NCI-H2171 (cell line): ENCODE data around the gene FGGY.
"Not testable (repeated sequence)": the region's sequence is repeated elsewhere in the genome, so short reads cannot be mapped to it uniquely, and the experiment has no call there.

Source experiments
- DNase-seq: peaks from one replicate; lab custom pipeline; 2025; lab: John Stamatoyannopoulos, UW

Gene FGGY

DNA sequence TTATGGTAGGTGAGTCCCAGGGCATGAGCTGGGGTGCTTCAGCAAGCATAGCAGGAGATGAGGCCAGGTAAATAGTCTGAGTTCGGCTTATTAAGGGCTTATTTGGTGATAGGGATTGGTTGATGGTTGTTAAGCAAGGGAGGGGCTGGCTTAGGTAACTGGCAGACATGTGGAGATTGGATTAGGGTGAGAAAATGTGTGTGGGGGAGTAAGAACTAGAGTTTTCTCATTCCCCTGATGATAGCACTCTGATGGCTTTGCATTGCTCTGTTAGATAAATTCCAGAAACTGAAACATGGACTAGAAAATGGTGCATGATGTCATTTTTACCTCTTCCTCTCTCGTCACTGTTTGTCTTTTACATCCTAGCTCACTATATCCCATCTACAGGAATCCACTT lies 53.6 kb downstream of the FGGY start:
- no peak for DNase-seq

DNA sequence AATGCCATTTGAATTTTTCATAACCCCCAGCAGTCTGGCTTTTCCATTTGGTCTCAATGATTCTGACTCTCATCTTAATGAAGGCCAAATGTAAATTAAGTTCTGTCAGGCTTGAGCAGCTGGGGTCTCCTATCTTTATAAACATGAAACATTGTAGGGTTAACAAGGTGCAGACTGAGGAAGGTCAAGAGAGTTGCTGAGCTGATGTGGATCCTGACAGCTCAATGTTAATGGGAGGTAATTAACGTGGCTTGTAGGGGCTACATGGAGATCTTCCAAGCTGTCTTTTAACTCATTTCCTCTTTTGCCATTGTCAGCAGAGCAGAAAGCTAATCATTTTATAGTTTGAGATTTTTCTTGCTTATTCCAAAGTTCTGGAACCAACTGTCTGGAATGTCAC lies 55.2 kb downstream of the FGGY start:
- DNase-seq: no peak

DNA sequence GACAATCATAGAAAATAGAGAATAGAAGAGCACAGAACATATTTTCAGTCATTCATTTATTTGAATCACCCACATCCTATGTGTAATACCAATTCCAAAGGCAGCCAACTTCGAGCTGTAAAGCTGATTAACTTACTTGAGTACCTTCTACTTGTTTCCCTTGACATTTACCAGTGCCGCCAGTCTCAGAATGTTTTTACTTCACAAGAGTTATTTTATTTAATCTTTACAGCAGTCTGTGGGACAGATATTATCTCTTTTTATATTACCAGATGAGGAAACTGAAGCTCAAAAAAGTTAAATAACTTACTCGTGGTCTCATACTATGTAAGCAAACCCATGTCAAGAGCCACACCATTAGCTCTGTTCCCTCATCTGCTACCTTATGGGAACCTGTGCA lies 56.6 kb downstream of the FGGY start:
- DNase-seq: no peak

DNA sequence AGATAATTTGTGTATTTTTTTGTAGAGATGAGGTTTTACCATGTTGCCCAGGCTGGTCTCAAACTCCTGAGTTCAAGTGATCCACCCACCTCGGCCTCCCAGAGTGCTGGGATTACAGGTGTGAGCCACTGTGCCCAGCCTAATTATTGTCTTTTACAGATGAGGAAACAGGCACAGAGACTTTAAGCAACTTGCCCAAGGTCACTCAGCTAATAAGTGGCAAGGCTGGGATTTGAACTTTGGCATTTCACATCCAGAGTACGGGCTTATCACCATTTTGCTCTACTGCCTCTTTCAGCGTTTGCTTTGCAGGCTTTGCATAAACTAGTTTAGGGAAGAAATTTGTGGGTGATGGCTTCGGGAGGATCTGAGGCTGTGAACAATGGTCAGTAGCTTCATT lies 57.3 kb downstream of the FGGY start:
- DNase-seq: not testable (repeated sequence)

DNA sequence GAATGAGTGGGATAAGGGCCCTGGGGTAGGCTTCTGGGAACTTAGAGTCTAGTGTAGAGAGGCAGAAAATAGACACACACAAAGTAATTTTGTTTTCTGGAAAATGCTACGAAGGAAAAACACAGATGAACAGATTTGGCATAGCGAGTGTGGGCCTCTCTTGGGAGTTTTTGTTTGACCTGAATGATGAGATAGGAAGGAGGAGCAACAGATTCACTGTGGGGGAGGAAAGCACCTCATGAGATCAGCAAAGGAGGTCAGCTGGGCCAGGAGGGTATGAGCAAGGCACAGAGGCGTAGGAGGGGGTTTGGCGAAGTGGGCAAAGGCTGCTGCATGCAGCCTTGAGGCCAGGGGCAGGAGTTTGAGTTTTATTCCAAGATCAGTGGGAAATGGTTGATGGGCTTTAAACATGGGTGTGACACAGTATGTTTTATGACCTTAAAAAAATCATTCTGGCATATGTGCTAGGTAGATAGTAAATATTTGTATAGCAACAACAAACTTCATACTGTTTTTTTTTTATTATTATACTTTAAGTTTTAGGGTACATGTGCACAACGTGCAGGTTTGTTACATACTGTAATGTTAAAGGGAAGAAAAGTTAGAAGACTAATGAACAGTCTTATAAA lies 57.9 kb downstream of the FGGY start:
- peak; percentile 16 for DNase-seq

DNA sequence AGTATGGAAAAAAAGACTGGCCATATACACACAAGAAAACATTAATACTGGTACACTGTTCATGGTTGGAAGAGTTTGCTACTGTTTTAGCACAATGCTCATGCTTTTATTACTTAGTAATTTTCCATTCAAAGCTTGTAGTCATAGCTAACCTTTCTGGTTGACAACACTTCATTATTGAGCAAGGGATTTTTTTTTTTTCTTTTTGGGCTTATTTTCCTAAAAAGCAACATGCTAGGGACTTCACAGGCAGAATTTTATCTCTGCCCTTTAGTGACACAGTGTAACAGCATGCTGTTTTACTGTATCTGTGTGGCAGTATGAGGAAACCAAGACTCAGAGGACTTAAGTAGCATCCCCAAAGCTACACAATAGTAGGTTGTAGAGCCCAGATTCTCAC lies 58.5 kb downstream of the FGGY start:
- DNase-seq: no peak

DNA sequence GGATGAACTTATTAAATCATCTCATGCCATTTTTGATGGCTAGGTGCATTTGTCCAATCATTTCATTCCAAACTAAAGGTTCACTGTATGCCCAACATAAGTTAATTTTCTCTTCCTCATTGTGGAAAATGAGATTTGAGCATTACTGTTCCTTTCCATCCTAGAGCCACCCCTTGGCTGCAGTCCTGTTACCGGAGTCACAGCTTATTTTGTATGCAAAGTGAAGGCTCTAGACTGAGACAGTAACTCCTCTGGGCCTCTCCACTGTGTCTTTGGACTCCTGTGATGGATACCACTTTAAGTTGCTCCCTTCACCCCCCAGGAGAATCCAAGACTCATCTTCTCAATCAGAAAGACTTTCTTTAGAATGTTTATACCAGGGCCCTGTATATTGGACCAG lies 59.7 kb downstream of the FGGY start:
- DNase-seq: no peak

DNA sequence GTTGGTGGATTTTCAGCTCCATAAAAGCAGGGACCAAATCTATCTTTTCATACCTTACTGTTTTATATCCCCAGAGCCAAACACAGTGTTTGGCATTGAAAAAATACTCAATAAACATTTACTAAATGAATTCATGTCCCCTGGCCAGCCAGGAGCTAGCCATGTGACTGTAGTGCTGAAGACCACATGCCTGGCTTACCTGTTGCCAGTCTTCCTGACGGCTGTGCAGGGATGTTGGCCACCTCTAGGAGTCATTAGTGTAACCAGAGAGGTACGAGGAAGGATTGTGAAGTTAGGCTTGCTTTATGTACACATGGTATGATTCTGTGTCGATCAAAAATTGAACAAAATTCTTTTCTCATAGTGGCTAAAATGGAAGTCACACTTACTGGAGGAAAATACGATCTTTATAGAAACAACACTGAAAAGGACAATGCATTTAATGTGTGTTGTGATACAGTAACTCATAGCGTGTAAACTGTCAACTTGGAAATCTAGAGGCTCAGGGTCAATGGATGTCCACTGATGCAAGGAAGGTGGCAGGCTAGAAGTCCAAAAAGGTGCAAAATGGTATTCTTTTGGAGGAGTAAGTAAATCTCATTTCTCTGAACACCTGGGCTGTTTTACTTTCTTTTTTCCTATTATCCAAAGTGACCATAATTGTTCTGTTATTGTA lies 60.9 kb downstream of the FGGY start:
- DNase-seq: no peak

DNA sequence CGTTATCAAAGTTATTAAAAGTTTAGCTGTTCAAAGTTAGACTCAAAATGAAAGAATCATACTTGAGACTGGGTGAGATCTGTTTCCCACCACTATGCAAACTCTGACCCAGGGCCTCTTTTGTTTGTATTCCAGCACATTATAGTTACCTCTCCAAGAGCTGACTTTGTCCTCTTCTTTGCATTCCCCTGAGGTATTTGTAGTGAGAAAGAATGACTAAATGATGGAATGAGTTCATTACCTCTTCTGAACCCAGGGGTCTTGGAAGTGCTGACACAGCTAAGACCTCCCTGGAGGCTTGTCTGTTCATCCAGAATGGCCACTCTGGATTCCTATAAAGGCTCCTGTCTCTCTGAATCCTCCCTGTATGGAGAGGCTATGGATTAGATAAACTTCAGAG lies 62.4 kb downstream of the FGGY start:
- no peak for DNase-seq

DNA sequence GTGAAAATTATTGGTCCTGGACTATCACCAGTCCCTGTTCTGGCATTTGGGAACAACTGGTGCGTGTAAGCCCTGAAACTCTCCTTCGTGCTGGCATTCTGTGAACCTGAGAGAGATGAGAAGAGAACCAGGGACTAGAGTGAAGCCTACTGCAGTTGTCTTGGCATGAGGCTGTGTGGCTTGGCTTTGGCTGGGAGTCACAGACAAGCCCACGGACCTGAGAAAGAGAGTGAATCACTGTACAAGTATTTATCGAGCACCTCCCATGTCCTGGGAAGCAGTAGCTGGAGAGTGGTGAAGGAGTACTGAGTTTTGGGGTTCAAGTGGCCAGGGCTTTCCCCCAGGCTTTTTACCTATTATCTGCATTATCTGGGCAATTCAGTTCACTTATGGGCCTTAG lies 63.3 kb downstream of the FGGY start:
- no peak for DNase-seq

DNA sequence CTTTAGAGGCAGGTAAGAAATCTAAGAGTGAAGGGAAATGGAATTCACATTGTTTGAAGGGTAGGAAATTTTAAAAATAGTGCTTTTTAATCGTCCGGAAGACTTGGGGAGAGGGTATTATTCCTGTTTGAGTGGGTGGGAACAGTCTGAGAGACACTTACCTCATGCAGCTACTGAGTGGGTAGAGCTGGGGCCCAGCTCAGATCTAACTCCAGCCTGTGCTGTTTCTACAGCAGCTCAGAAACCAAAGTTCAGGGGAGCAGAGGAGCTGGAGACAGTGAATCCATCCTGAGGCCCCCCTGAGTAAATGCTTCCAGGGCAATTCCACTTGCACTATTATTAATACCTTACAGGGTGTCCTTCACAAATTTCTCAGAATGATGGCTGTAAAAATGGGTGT lies 63.8 kb downstream of the FGGY start:
- no peak for DNase-seq

DNA sequence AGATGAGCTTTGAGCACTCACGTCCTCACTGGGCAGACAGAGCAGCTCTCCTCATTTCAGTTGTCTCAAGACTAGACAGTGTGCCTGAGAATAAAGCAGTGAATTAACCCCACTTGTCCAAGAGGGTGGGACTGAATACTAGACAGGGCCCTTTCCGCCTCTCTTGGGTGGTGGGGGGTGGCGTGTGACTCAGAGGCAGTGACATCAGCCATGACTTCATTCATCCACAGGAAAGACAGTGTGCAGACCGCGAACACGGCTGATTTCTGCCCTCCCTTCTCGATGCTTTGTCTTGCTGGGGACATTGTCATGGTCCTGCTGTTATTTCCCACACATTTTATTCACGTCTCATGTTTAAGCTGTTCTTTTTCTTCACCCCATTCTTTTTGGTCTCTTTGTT lies 64.9 kb downstream of the FGGY start:
- DNase-seq: no peak

DNA sequence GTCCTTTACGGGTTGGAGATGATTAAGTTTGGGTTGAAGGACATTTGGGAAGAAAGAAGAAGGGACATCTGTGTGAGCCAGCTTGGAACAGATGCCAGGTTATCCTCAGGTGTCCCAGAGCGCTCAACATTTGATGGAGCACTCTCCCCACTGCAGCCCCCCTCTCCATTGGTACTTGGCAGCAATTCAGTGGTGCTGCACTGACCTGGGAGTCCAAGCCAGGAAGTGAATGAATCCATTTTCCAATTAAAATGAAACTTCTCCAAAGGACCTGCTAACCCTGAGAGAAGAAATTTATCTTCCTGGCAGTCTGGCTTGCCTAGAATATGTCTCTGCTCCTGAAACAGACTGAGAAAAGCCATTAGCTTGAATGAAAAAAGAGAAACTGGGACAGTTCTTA lies 67.1 kb downstream of the FGGY start:
- DNase-seq: no peak

DNA sequence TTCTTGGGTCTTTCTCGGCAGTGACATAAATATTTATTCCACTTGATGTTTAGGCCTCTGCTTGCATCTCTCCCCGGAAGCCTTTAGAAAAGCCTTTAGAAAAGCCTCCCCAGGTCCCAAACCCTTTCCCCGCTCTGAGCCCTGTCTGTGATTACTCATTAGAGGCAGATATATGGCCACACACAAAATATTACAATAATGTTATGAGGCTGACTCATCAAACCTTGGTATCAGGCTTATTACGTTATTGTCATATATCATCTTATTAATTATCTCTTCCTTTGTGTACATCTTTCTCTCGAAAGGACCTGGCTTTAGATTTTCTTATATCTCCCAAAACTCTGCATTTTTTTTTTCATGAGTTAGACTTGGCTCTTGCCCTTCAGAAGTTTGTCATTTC lies 69.5 kb downstream of the FGGY start:
- no peak for DNase-seq

DNA sequence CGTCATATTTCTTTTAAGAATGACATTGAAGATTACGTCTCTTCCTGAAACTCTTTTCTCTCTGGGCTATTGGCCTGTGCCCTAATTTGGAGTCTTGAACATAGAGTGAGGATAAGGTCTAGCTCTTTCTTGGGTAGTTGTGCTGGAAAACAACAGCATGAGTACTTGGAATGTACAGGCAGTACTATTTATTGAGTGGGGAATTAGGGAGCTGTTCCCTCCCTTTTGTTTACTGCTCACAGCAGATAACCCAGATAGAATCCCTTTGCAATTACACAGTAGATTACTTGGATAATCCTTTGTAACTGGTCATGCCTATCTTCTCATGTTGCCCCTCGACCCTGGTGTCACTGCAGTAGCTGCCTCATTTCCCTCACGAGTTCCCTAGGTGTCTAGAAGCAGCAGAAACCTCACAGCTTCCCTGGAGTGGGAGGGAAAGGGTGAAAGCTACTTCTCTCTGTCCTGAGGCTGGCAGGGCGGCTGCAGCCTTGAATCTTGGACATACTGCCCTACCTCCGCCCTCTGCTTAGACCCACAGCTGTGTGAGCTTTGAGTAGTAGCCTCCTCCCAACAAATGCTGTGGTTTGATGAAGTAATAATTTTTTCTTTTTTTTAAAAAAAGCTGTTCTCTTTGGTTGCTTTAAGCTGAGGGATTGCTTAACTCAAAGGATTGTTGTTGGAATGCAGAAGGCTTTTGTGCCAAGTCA lies 70.6 kb downstream of the FGGY start:
- DNase-seq: no peak

DNA sequence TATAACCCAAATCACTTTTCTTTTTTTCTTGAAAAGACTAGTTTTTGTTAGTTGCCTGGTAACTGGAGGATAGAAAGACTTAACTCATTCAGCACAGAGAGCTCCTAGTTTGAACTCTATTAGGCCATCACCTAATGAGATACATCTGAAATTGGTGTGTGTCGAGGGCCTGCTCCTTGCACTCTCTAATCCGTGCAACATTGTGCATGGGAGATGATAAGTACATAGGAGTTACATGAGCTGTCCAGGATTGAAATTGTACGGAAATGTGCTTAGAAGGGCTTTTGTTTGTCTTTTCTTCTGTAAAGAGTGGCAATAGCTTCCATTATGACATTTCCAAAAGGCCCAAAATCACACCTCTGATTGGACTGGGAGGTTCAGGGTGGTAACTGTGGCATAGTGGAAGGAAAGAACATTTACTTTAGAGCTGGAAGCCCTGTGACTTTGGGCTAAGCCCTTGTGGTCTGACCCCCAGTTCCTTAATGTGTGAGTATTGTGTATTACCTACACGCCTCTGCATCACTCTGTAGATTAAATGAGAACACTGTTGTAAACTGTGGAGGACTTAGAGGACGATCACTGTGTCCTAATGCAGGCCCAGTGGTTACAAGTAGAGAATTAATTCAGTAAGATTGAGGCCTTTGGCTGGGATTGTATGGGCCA lies 71.2 kb downstream of the FGGY start:
- DNase-seq: no peak

DNA sequence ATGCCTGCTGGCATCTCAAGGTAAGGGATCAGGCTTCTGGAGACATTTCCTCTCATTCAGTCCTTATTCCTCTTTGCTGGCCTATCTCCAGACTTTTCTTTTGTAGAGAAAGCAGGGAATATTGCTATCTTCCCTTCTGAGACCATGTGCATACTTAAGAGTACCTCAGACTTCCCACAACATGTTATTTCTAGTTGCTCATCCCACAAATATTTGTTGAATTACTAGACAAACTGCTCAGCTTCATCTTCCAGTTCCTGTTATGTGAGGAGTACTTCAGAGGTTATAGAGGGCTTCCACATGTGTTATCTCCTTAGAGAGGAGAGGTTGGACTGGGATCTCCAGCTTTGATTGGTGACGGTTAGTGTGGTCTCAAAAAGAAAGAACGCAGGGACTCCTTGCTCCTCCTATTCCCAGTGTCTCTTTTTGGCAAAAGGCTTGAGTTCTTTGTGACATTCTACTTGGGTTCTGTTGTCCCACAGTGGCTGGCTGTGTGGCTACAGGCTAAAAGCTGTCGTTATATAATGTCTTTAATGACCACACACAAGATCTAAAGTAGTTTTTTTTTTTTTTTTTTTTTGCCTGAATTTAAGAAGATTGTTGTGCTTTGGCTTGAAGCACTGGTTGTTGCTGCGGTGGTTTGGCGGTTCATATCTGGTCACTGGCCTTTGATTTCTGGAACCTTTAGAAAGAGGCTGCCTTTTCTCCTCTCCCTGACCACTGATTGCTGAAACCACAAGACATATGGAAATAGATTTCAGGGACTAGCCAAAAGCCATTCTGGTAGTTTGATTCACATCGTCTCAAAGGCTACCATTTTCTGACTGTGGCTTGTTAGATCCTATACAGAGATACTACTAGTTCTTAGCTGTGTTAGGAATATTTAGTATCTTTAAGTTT lies 78.7 kb downstream of the FGGY start:
- DNase-seq: no peak

DNA sequence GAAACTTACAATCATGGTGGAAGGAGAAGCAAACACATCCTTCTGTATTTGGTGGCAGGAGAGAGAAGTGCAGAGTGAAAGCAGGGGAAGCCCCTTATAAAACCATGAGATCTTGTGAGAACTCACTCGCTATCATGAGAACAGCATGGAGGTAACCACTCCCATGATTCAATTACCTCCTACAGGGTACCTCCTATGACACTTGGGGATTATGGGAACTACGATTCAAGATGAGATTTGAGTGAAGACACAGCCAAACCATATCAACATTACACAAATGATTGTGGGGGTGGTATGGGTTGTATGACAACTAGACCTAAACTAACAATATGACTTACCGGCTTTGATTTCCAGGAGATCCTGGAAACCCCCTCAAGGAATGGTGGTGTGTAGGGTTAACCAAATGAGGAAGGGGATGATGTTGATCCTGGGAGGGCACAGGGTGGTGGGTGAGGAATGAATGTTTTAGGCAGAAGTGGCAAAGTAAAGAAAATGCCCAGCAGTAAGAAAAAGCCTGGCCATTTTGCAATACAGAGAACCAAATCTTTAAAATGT lies 80.5 kb downstream of the FGGY start:
- DNase-seq: no peak

DNA sequence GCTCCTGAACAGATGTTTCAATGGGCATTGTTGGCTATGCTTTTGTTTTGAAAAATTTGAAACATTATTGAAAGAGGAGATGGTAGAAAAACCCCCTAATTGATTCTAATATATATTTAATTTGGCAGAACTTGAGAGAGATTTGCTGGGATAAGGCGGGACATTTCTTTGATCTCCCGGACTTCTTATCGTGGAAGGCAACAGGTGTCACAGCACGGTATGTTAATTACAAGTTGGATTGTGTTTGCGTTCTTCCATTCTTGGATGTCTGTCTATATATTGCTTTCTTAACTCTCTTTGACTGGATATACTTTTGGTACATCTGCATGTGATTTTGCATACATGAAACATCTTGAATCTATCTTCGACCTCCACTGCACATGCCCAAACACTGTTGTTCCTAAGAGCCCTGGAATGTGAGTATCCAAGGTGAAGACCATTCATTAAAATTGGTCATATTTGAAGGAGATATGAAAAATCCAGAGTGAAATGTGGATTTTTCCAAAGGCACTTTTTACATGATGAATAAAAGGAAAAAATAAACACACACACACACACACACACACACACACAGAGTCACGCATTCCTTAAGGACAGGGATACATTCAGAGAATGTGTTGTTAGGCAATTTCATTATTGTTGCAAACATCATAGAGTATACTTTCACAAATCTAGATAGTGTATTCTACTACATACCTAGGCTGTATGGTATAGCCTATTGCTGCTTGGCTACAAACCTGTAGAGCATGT lies 81.9 kb downstream of the FGGY start:
- DNase-seq: no peak

DNA sequence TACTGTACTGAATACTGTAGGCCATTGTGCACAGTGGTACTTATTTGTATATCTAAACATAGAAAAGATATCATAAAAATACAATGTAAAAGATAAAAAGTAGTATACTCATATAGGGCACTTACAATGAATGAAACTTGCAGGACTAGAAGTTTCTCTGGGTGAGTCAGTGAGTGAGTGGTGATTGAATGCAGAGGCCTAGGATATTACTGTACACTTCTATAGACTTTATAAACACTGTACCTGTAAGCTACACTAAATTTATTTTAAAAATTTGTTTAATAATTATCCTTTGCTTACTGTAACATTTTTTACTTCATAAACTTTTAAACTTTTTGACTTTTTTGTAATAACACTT lies 82.5 kb downstream of the FGGY start:
- DNase-seq: no peak

DNA sequence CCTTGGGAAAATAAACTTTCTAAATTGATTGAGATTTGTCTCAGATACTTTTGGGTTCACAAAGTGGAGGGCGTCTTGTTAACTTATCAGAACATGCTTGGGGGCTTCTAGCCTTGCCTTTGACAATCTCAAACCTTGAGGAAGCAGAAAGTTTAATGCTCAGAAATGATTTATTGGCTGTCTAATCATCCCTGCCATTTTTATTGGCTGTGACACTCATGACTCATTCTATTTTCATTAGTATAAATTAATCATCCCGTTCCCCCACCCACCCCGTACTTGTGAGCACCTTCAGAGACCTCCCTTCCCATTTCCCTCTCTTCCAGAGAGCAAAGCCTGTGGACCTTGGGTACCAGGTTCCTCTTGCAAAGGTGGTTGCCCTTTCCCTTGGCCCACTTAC lies 87.1 kb downstream of the FGGY start:
- DNase-seq: no peak
